HG03460 (cell line): ENCODE measurements around the gene KBTBD13.

ENCODE experiments used
- ATAC-seq: cut with Tn5 transposase; IDR thresholded peaks from one replicate; pipeline ENCODE4 v1.9.1; 2021; ENCODE audit not compliant: unreplicated experiment

The KBTBD13 gene

DNA sequence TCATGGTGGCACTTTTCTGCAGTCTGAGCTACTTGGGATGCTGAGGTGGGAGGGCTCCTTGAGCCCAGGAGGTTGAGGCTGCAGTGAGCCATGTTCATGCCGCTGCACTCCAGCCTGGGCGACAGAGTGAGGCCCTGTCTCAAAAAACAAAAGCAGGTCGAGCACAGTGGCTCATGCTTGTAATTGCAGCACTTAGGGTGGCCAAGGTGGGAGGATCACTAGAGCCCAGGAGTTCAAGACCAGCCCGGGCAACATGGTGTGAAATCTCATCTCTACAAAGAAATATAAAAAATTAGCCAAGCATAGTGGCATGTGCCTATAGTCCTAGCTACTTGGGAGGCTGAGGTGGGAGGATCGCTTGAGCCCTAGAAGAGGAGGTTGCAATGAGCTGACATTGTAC, 28.5 kb downstream of the KBTBD13 start:
- no peak for ATAC-seq

DNA sequence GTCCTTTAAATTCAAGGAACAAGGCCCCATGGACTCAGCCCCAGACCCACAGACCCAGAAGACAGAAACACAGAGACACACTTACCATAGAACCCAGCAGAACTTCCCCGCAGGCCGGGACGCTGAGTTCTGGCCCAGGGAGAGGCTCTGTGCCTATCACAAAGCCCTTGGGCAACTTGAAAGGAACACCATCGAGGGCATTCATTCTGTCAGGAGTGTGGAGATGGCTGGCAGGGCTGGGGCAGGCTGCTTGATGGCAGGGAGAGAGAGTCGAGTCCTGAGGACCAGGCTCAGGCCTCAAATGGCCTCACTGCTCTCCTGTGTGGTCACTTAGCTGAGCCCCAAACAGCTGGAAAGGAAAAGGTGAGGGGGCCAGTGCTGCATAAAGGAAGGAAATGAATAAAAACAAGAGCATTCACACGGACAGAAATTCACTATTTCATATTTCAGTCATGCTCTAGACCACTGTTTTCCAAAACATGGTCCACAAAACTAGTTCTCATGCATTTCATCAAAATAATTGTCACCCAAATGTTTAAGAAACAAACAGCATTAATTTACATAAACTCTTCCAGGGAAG, 29.6 kb downstream of the KBTBD13 start:
- ATAC-seq: no peak

DNA sequence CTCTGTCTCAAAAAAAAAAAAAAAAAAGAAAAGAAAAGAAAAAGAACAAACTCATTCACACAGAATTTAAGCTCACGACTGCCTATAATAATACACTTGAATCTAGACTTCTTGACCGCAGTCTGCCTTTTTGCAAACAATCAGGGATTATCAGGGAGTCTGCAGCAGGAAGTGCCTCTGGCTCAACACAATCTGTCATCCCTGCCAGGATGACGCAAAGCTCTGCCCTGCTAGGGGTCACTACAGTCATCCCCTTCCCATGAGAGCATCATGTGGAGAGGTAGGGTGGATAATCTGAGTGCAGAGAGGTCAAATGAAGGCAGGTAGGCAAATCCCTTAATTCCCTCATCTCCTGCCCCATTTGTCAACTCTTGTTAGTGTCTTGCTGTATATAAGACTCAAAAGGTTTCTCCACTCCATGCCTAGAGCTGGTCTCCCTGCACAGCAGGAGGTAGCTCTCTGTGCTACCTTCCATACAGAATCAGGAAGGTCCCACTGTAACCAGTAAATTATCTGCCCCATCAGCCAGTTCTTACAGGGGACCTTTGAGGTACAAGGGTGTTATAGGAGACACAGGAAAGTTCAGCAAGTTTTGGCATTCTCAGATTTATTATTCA, 34.2 kb downstream of the KBTBD13 start:
- ATAC-seq: no peak

DNA sequence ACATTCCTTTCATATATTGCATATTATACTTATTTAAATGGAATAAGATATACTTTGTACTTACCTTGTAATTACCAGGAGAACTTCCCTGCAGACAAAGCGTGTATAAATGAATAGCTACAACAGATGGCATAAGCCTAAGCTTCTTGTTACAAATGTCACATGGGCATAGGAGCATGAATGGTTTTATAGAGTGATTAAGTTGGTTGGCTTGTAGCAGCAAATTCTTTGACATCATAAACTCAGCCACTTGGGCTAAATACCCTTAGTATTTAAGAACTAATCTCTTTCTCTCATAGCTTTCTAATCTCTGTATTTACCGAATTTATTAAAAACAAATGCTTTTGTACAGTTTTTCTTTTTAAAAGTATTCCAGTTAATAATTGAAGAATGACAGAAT, 38.5 kb downstream of the KBTBD13 start, which contains the start of gene UBAP1L:
TSS of gene UBAP1L (minus strand) at position 115 of the 400 bp plus-strand sequence. CDS start 8,985 bp downstream, outside the sequence.
- ATAC-seq: no peak

DNA sequence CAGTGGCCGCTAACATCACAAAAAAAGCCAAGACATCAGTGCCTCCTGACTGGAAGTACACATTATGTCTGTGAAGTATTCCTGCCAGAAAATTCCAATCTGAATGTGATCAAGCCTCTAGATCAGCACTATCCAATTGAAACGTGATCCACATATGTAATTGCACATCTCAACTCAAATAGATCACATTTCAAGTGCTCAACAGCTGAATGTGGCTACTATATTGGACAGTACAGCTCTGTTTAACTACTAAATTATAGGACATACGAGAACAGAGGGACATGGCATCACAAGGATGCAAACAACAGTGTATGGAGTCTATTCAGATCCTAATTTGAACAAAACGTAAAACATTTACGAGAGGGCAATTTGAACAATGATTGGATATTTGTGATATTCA, 39.0 kb downstream of the KBTBD13 start:
- no peak for ATAC-seq
